ENCODE results near the gene FAM222A. TPM values are rescaled to one million over a fixed set of nuclear protein-coding genes. Genes with fewer than 3 reads are reported as not detected.

The FAM222A gene
- total RNA-seq, 3 donors from 2014 or later, result 1.7 to 4.4 (median 3.5) TPM

- Histone ChIP-seq H3K9me3 (no peaks in the 10 kb centered on the region), H3K36me3 (ENCODE audit: low read depth) (no peaks in the 10 kb centered on the region), H3K4me3 (no peak overlapping the region), H3K4me1 (ENCODE audit: low read depth) (no peaks in the 10 kb centered on the region)
- ATAC-seq (no peak), DNase-seq (no peak)
- TF ChIP-seq CTCF (IDR thresholded peaks at IDR 0.05), result no peak
- intact Hi-C loops (cut with DNase I, micrococcal nuclease), result loop anchor here in 1 of 2 donors (10.0 kb wide), 1 partner anchor 77 kb away; the partner anchor contains the start of gene GLTP
These were observed 94.5 kb downstream of the FAM222A start for GRCh38 chr12:109807954-109808643.

GRCh38 chr12:109808876-109809646 is 95.4 kb downstream of the FAM222A start:
- intact Hi-C loops (cut with DNase I, micrococcal nuclease), result loop anchor here in 1 of 2 donors (10.0 kb wide), 1 partner anchor 76 kb away; the partner anchor contains the start of gene GLTP
- no peaks in the 10 kb centered on the region for H3K9me3 ChIP-seq
- H3K4me3 ChIP-seq, result no peak overlapping the region
- DNase-seq (no peak), ATAC-seq (no peak)
- no peaks in the 10 kb centered on the region for H3K4me1 ChIP-seq (ENCODE audit: low read depth)
- no peaks in the 10 kb centered on the region for H3K36me3 ChIP-seq (ENCODE audit: low read depth)
- TF ChIP-seq CTCF (IDR thresholded peaks at IDR 0.05), result no peak

GRCh38 chr12:109810954-109811623 is 97.5 kb downstream of the FAM222A start:
- no peaks in the 10 kb centered on the region for H3K4me1 ChIP-seq (ENCODE audit: low read depth)
- no peaks in the 10 kb centered on the region for H3K9me3 ChIP-seq
- no peak overlapping the region for H3K4me3 ChIP-seq
- ATAC-seq (no peak), DNase-seq (no peak)
- H3K36me3 ChIP-seq (ENCODE audit: low read depth), result no peaks in the 10 kb centered on the region
- intact Hi-C loops (cut with DNase I, micrococcal nuclease), result no loop called here
- no peak for TF ChIP-seq CTCF (IDR thresholded peaks at IDR 0.05)

- no peaks in the 10 kb centered on the region for H3K9me3 ChIP-seq
- intact Hi-C loops (cut with DNase I, micrococcal nuclease), result no loop called here
- no peak overlapping the region for H3K4me3 ChIP-seq
- H3K4me1 ChIP-seq (ENCODE audit: low read depth), result no peaks in the 10 kb centered on the region
- ATAC-seq, result no peak
- no peak for TF ChIP-seq CTCF (IDR thresholded peaks at IDR 0.05)
- no peak for DNase-seq
- H3K36me3 ChIP-seq (ENCODE audit: low read depth), result no peaks in the 10 kb centered on the region
These were observed 98.0 kb downstream of the FAM222A start for GRCh38 chr12:109811624-109811995.

- Histone ChIP-seq H3K4me1 (ENCODE audit: low read depth) (no peaks in the 10 kb centered on the region), H3K36me3 (ENCODE audit: low read depth) (no peaks in the 10 kb centered on the region), H3K4me3 (no peak overlapping the region), H3K9me3 (no peaks in the 10 kb centered on the region)
- no peak for ATAC-seq
- intact Hi-C loops (cut with DNase I, micrococcal nuclease), result no loop called here
- TF ChIP-seq CTCF (IDR thresholded peaks at IDR 0.05), result no peak
- no peak for DNase-seq
These were observed 100.3 kb downstream of the FAM222A start for GRCh38 chr12:109813810-109814416.

Measured in mucosa of descending colon (tissue), 3 donors.